GM19397 (cell line): ENCODE data around the gene KLHL6.
"Not testable (repeated sequence)": the region's sequence is repeated elsewhere in the genome, so short reads cannot be mapped to it uniquely, and the experiment has no call there.

Experiments
- ATAC-seq: cut with Tn5 transposase; IDR thresholded peaks from one replicate; pipeline ENCODE4 v1.9.1; 2021; ENCODE audit warnings: mild to moderate bottlenecking, moderate library complexity; ENCODE audit not compliant: unreplicated experiment

Gene KLHL6

GRCh38 chr3:183533412-183534132, 21.9 kb downstream of the KLHL6 start:
- peak; percentile 68 for ATAC-seq

GRCh38 chr3:183532620-183533411, 22.7 kb downstream of the KLHL6 start:
- no peak for ATAC-seq

GRCh38 chr3:183529717-183530116, 25.8 kb downstream of the KLHL6 start:
- no peak for ATAC-seq

- ATAC-seq = no peak
Measured at GRCh38 chr3:183529185-183529584, 26.3 kb downstream of the KLHL6 start.

GRCh38 chr3:183528758-183529157, 26.7 kb downstream of the KLHL6 start:
- not testable (repeated sequence) for ATAC-seq

- ATAC-seq = no peak
Measured at GRCh38 chr3:183527428-183528379, 27.8 kb downstream of the KLHL6 start.

GRCh38 chr3:183526838-183527427, 28.6 kb downstream of the KLHL6 start:
- no peak for ATAC-seq

GRCh38 chr3:183524476-183524875, 31.0 kb downstream of the KLHL6 start:
- ATAC-seq = no peak

GRCh38 chr3:183520741-183521556, 34.6 kb downstream of the KLHL6 start:
- ATAC-seq = not testable (repeated sequence)

GRCh38 chr3:183520295-183520694, 35.2 kb downstream of the KLHL6 start:
- not testable (repeated sequence) for ATAC-seq

- ATAC-seq = no peak
Measured at GRCh38 chr3:183519891-183520290, 35.6 kb downstream of the KLHL6 start.

- no peak for ATAC-seq
Measured at GRCh38 chr3:183518491-183519251, 36.8 kb downstream of the KLHL6 start.

GRCh38 chr3:183517607-183518006, 37.9 kb downstream of the KLHL6 start:
- ATAC-seq = no peak

GRCh38 chr3:183515968-183516851, 39.3 kb downstream of the KLHL6 start:
- ATAC-seq = peak; percentile 63

GRCh38 chr3:183514021-183514420, 41.5 kb downstream of the KLHL6 start:
- no peak for ATAC-seq

GRCh38 chr3:183513046-183513706, 42.3 kb downstream of the KLHL6 start:
- ATAC-seq = no peak

GRCh38 chr3:183511286-183512131, 44.0 kb downstream of the KLHL6 start:
- peak; percentile 59 for ATAC-seq
